ENCODE data around the gene AMDHD2.
A peak's percentile ranks its signal among the peaks of the same experiment; 100 is the strongest.

The AMDHD2 gene

GRCh38 chr16:2500430-2500917 is 19.7 kb upstream of the AMDHD2 start:
- peaks cover 9% of the 10 kb centered on the region for H3F3A ChIP-seq (ENCODE audit: control insufficient read depth, insufficient read depth)
- H3K9me3 ChIP-seq (ENCODE audit: control insufficient read depth, insufficient read depth, low read length), result no peaks in the 10 kb centered on the region
- H3K4me1 ChIP-seq (ENCODE audit: control insufficient read depth, low read length), result peaks cover 45% of the 10 kb centered on the region
- no peaks in the 10 kb centered on the region for H3K9me2 ChIP-seq (replicated peaks; ENCODE audit: control insufficient read depth, low read length)
- H3K79me2 ChIP-seq (ENCODE audit: control insufficient read depth, low read length), result peaks cover 17% of the 10 kb centered on the region
- H3K27ac ChIP-seq (ENCODE audit: low read depth, low read length), result no peak overlapping the region
- no peak overlapping the region; the same call in 1 of the 2 replicates for H3K4me2 ChIP-seq (ENCODE audit: low read length)
- H4K20me1 ChIP-seq (ENCODE audit: control insufficient read depth, insufficient read depth, low read depth, low read length), result 0 out of 2 replicates have a peak, but pooled peaks cover 7% of the 10 kb centered on the region
- no peaks in the 10 kb centered on the region for H3K27me3 ChIP-seq (ENCODE audit: control insufficient read depth, low read length)
- no peak overlapping the region for H3K4me3 ChIP-seq (ENCODE audit: low read length)
- peaks cover 43% of the 10 kb centered on the region for H3K36me3 ChIP-seq (ENCODE audit: control insufficient read depth, low read length)
- TF ChIP-seq, protein P1, sequence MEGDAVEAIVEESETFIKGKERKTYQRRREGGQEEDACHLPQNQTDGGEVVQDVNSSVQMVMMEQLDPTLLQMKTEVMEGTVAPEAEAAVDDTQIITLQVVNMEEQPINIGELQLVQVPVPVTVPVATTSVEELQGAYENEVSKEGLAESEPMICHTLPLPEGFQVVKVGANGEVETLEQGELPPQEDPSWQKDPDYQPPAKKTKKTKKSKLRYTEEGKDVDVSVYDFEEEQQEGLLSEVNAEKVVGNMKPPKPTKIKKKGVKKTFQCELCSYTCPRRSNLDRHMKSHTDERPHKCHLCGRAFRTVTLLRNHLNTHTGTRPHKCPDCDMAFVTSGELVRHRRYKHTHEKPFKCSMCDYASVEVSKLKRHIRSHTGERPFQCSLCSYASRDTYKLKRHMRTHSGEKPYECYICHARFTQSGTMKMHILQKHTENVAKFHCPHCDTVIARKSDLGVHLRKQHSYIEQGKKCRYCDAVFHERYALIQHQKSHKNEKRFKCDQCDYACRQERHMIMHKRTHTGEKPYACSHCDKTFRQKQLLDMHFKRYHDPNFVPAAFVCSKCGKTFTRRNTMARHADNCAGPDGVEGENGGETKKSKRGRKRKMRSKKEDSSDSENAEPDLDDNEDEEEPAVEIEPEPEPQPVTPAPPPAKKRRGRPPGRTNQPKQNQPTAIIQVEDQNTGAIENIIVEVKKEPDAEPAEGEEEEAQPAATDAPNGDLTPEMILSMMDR (IDR thresholded peaks at IDR 0.05; ENCODE audit: low read depth, low read length, poor library complexity, severe bottlenecking), result no peak
- no peak for TF ChIP-seq EZH2phosphoT487 (IDR thresholded peaks at IDR 0.05; ENCODE audit: borderline replicate concordance, low read length)

DNA sequence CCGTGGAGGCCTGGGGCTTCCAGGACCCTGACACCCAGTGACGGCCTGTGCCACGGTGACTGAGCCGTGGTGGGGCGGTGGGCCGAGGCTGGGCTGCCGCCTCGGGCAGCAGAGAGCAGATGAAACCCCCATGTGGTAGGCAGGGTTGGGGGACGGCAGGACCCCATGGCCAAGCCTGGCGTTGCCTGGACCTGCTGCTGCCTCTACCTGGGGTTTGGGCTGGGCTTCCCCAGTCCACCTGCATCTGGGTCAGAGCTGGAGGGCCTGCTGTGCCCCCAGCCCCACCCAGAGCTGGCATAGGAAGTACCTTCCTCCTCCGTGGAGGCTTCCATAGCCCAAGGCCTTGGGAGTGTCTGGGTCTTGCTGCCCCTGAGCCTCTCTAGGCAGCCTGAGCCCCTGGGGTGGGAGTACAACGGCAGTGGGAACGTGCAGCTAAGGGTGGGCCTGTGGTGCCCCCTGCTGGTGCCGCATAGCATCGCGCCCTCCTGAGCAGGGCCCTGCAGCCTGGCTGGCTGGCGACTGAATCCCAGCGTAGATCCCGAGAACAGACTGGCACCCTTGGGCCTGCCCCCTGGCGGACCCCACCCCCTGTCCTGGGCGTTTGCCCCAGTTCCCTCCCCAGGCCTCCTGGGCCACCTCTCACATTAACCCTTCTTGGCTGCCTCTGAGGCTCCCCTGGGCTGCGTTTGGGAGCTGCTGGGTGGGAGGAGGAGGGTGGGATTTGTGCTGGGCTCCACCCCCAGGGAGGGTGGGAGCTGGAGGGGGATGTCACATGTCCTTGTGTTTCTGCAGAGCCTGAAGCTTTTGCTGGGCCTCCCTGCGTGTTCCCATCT is 19.0 kb upstream of the AMDHD2 start:
- peaks cover 39% of the 10 kb centered on the region for H3K36me3 ChIP-seq (ENCODE audit: control insufficient read depth, low read length)
- 0 out of 2 replicates have a peak, but pooled peaks cover 7% of the 10 kb centered on the region for H4K20me1 ChIP-seq (ENCODE audit: control insufficient read depth, insufficient read depth, low read depth, low read length)

GRCh38 chr16:2501946-2502895 is 17.9 kb upstream of the AMDHD2 start:
- Histone ChIP-seq H3K9me3 (ENCODE audit: control insufficient read depth, insufficient read depth, low read length) (no peaks in the 10 kb centered on the region), H3F3A (ENCODE audit: control insufficient read depth, insufficient read depth) (peaks cover 10% of the 10 kb centered on the region), H4K20me1 (ENCODE audit: control insufficient read depth, insufficient read depth, low read depth, low read length) (0 out of 2 replicates have a peak, but pooled peaks cover 7% of the 10 kb centered on the region), H3K4me2 (ENCODE audit: low read length) (peak overlapping the region; percentile 64), H3K79me2 (ENCODE audit: control insufficient read depth, low read length) (peaks cover 17% of the 10 kb centered on the region), H3K27ac (ENCODE audit: low read depth, low read length) (peak overlapping the region; percentile 92), H3K4me1 (ENCODE audit: control insufficient read depth, low read length) (peaks cover 62% of the 10 kb centered on the region), H3K27me3 (ENCODE audit: control insufficient read depth, low read length) (no peaks in the 10 kb centered on the region), H3K9me2 (replicated peaks; ENCODE audit: control insufficient read depth, low read length) (no peaks in the 10 kb centered on the region), H3K4me3 (ENCODE audit: low read length) (peak overlapping the region; percentile 61), H3K36me3 (ENCODE audit: control insufficient read depth, low read length) (peaks cover 31% of the 10 kb centered on the region)
- no peak for TF ChIP-seq EZH2phosphoT487 (IDR thresholded peaks at IDR 0.05; ENCODE audit: borderline replicate concordance, low read length)
- TF ChIP-seq, protein P1 (IDR thresholded peaks at IDR 0.05; ENCODE audit: low read depth, low read length, poor library complexity, severe bottlenecking), result no peak

More for the DNA sequence above, 19.0 kb upstream of the AMDHD2 start:
- TF ChIP-seq EZH2phosphoT487 (IDR thresholded peaks at IDR 0.05; ENCODE audit: borderline replicate concordance, low read length), result no peak
- TF ChIP-seq, protein P1 (IDR thresholded peaks at IDR 0.05; ENCODE audit: low read depth, low read length, poor library complexity, severe bottlenecking), result peak; percentile 98
- H3K4me1 ChIP-seq (ENCODE audit: control insufficient read depth, low read length), result peaks cover 51% of the 10 kb centered on the region
- no peaks in the 10 kb centered on the region for H3K9me2 ChIP-seq (replicated peaks; ENCODE audit: control insufficient read depth, low read length)
- peak overlapping the region; percentile 61 for H3K4me3 ChIP-seq (ENCODE audit: low read length)
- peak overlapping the region; percentile 92 for H3K27ac ChIP-seq (ENCODE audit: low read depth, low read length)
- peaks cover 17% of the 10 kb centered on the region for H3K79me2 ChIP-seq (ENCODE audit: control insufficient read depth, low read length)
- no peaks in the 10 kb centered on the region for H3K27me3 ChIP-seq (ENCODE audit: control insufficient read depth, low read length)
- H3K9me3 ChIP-seq (ENCODE audit: control insufficient read depth, insufficient read depth, low read length), result no peaks in the 10 kb centered on the region
- H3F3A ChIP-seq (ENCODE audit: control insufficient read depth, insufficient read depth), result peaks cover 9% of the 10 kb centered on the region
- peak overlapping the region; percentile 64 for H3K4me2 ChIP-seq (ENCODE audit: low read length)

Data from DOHH2 (cell line).